DMS53 treated with DMSO at 0.1 percent for 48 hours (cell line): Measurements from ENCODE around the gene ATG10.

ENCODE experiments used
- DNase-seq: peaks from one replicate; lab custom pipeline; 2025; ENCODE audit not compliant: unreplicated experiment; lab: John Stamatoyannopoulos, UW

ATG10 gene

DNA sequence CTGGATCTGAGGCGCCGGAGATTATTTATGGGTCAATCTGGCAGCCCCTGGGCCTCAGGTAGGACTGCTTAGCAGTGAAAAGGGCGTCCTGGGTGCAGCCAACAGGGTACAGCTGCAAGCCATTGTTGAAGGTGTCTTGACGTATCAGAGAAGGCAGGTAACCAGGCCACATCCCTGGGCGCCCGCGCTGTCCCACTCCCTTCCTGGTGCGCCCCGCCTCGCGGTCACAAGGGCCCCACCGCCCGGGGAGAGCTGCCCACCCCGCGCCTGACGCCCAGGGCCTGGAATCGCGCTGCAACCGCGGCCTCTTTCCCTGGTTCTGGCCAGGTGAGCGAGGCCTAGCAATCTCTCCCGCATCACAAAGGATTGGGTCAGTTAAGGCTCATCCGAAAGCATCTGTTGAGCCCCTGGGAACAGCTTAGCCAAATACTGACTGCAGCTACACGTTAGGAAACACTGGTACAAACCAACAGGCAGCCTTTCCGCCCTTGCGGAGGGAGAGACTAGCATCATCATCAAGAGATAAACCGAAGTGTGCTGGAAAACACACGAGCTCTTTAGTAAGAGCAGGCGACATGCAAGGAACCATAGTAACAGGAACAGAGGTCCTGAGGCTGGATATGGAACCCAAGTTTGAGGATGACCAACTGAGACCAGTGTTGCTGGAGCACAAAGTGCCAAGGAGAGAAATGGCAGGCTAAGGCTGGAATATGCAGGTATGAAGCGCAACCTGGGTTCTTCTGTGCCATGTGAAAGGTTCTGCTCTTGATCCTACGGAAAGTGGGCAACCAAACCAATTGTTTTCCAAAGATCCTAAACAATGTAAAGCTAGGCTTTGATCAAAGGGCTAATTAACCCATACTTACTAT lies 302.8 kb downstream of the ATG10 start:
- DNase-seq: no peak

DNA sequence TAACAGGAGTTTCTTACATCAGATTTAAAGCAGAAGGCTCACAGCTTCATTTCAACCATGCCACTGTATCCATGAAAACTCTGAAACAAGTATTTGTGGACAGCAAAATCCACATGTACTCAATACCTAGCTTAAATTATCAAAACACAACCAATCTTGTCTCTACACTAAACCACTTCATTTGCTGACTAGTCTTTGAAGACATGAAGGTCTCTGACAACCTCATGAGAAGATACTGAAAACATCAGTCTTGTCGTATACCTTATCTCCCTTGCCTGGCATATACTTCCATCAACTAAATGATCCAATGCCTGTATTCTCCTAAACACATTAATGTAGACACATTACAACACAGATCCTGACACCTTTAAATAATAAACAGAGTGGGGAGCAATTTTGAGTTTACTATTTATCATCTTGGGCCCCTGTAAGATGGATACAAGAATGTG lies 303.4 kb downstream of the ATG10 start:
- DNase-seq: no peak

DNA sequence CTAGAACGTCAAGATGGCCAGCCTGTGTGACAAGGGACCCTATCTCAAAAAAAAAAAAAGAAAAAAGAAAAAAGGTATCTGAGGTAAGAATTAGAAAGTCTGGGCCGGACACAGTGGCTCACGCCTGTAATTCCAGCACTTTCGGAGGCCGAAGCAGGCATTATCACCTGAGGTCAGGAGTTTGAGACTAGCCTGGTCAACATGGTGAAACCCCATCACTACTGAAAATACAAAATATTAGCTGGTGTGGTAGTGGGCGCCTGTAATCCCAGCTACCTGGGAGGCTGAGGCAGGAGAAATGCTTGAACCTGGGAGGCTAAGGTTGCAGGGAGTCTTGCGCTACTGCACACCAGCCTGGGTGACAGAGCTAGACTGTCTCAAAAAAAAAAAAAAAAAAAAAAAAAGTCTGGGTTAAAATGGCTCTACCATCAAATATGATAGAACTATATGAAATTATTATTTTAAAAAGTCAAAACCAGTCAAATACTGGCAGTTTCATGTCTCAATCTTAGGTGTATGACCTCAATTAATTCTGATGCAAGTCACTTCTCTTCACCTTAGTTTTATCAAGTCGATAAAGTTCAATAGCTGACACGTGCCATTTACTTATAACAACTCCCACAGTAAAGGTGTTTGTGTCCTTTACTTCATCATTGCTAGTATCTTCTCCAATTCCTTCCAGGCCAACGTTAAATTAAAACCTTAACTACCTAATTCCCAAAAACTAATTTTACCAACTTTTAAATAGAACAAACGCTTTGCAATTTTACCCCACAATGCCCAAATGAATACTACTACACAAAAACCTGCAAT lies 305.2 kb downstream of the ATG10 start:
- no peak for DNase-seq

DNA sequence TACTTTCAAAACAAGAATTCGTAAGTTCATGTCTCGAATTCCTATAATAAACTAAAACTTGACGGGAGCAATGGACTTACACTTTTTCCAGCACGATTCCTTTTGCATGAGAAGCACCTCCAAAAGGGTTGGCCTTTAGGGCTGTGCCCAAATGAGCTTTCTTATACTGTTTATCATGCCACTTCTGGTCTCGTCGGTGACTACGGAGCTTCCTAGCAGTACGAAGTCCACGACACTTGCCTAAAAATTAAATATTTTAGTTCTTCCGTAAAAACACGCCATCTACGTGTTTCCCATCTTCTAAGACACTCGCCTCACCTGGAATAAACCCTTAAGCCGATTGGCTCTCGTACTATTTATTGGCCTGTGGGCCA lies 305.8 kb downstream of the ATG10 start:
- DNase-seq: no peak

DNA sequence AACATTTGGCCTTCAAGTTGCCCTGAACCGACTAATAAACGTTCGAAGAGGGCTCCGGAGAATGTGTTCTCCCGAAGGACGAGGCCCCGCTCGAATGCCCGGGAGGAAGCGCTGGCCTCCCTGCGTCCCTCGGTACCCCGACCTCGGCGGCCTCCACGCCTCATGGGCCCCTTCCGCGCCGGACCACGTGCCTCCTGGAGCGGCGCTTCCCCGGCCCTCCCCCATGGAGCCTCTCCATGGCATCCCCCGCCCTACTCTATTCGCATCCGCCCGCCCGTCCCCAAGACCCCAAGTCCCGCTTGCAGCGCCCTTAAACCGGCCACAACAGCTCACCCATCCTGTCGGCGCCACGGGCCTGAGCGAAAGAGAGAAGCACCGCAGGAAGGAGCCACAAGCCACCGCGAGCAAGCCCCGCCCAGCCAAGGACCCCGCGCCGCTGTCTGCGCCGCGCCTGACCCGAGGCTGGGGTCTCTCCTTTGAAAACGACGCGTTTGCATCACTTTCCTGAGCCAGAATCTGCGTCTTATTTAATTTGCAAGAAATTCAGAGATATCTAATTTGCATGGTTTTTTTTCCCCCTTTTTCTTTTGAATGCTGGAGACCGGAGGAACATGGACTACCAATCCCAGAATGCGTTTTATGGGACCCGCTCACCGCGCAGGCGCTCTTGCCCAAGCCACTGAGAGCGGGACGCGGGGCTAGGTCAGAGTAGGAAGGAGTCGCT lies 306.3 kb downstream of the ATG10 start, which contains the start of gene RPS23:
TSS of gene RPS23 (minus strand) at position 368 of the 724 bp plus-strand sequence. CDS start at position 337, 31 bp downstream.
- DNase-seq: peak; percentile 90

DNA sequence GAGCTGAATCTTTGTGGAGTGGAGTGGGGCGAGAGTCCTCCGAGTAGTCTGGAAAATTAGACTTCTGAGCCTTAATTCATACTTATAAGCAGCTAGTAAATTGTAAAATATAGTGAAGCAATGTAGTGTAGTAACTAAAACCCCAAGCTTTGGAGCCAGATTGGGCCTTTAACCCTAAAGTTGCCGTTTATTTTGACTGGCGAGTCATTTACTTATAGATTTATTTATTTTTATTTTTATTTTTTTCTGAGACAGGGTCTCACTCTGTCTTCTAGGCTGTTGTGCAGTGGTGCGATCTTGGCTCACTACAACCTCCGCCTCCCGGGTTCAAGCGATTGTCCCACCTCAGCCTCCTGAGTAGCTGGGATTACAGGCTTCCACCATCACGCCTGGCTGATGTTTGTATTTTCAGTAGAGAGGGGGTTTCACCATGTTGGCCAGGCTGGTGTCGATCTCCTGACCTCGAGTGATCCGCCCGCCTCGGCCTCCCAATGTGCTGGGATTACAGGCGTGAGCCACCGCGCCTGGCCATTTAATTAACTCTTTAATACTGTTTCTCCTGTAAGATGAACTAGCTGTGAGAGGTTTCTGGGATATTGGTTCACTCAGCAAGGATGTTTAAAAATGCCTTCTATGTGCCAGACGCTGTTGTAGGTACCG lies 307.0 kb downstream of the ATG10 start:
- no peak for DNase-seq

DNA sequence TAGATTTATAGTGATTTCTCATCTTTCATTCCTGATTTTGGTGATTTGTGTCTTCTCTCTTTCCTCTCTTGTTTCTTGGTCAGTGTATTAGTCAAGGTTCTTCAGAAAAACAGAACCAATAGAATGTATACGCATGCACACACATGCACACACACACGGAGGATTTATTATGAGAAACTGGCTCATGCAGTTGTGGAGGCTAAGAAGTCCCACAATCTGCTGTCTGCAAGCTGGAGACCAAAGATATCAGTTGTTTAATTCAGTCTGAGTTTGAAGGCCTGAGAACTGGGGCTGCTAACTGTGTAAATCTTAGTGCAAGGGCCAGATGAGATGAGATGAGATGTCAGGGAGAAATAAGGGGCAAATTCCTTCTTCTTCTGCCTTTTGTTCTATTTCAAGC lies 312.1 kb downstream of the ATG10 start:
- no peak for DNase-seq

DNA sequence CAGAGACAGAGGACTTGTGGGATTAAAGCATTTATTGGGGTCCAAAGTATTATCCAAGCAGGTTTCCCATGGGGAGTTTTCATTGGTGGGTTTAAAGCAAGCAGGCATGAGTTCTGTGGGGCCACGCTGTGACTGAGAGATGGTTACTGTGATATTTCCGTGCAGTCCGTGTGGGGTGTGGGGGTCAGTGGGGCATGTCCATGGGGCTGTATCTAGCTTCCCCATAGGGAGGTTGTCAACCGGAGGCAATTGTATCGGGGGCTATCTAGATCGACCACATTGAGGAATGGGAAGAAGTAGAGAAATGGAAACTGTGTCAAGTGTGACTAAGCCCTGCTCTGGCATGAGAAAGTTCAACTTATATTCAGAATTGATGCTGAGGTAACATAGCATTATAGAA lies 313.4 kb downstream of the ATG10 start:
- DNase-seq: no peak

DNA sequence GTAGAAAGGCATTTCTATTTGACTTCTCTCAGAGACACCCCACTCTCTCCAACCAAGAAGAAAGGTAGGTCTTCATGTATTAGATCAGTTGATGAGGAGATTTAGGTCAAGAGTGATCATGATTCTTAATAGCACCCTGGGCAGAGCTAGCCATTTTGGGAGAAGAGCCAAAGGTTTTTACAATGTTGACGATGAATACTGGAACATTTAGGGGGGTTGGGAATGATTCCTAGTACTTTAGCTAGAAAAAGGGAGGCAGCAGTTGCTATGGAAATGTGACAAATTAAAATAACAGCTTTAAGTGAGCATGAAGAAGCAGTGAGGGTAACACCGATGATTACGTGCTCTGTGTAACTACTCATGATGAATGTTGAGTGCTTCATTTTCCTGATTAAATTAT lies 315.8 kb downstream of the ATG10 start:
- no peak for DNase-seq

DNA sequence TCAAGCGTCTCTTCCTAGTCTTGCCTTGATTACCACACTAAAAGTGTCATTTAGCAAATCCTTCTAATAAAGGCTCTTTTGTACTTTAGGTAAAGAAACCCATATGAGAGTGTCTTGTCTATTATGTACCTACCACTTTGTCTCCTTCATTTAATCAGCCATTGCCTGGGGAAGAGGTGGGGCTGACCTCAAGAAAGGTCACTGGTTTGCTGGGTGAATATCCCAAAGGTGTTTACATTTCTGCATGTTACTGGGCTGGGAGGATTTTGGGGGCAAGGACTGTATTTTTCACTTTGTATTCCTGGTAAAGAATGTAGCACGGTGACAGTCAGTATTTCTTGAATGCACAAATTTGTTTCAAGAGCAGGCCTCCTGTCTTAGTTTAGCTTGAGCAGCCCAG lies 318.2 kb downstream of the ATG10 start:
- no peak for DNase-seq

DNA sequence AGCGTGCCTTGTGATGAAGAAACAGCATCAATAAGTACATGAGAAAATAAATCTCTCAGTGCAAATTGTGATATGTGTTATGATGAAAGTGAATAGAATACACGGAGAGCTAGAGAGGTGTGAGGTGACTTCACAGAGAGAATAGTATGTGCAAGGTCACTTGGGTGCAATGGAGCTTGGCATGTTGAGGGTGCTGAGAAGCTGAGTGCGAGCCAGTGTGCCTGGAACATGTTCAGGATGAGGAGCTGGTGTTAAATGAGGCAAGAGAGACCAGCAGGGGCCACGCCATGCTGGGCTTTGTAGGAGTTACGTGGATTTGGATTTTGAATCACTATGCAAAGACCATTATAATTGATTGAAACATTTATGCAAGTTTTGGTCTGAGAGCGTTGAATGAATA lies 319.1 kb downstream of the ATG10 start:
- DNase-seq: no peak

DNA sequence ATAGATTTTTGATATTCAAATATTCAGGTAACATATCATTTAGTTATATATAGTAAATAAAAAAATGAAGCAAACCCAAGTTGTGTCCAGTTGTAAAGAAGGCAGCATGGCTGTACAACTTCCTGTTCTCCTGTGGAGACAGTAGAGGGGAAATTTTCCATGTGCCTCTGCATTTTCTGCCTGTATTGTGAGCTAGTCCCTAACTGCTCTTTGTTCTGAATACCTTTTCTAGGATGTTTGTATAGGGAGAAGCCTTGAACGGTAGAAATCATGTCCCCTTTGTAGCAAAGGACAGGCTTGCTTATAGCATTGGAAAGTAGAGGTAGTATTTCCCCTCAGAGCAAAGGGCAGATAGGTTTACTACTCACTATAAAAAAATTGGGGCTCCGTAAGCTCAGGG lies 319.6 kb downstream of the ATG10 start:
- no peak for DNase-seq

DNA sequence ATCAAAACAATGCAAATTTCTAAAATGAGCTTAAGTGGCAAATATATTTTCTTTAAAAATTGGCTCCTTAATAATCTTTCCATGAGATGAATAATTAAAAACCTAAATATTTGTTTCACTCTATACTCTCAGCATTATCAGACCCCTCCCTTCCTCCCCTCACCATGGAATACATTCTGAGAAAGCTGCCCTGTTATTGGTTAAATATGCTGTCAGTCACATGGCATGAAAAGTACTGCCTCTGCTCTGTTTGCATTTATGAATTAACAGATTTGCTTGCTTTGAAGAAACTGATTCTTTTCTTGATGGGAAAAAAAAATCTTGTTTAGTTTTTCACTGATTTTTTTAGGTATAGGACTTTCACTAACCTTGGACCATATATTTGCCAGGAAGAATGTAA lies 323.3 kb downstream of the ATG10 start:
- no peak for DNase-seq

DNA sequence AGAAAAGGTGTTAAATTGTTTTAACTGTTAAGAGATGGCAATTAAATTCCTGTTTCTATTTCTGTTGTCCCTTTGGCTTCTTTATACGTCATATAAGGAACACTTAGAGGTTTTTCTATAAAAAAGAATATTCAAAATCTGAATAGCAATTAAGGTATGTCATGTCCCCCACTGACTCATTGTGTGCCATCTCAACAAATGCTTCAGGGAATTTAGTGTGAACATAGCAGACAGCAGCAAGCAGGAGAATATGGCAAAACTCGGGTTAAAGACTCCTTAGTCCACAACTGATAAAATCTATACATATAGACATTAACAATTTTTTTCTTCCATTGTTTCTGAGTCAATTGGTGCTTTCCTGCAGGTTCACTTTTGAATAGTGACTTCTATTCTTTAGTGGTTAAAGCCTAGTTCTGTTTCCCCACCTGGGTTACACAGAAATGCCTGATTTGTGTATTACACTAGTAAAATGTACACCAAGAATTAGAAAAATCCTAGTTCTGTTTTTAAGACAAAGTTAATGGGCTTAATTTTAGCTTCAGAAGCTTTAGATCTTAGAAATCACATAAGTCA lies 324.2 kb downstream of the ATG10 start:
- no peak for DNase-seq

DNA sequence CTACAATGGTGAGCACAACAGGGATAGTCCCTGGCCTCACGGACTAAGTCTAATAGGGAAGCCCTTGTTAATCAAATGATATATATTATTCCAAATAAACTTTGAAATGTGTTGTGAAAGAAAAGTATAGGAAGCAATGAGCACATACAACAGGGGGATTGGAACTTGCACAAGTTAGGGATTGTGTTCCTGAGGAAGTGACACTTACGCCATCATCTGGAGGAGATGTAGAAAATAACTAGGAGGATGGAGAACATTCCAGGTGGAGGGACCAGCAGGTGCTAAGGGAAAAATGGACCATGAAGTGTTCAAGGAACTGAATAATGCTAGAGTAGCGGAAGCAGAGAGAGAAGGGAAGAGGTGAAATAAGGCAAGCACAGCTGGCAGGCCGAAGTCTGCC lies 325.1 kb downstream of the ATG10 start:
- no peak for DNase-seq

DNA sequence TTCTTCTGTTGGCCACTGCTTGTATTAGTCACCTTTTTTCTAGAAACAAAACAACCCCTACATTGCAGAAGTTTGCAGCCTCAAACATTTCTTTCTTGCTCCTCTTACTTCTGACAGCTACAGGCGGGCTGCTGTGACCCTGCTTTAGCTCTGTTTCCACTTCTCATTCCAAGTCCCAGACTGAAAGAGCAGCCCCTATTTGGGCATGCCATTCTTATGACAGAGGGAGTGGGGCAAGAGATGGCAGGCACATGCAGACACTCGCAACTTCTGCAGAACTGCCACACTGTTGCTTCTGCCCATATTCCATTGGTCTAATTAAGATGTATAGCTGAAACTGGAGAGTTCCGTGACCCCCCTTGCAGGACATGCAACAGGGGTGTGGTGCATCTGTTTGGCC lies 325.9 kb downstream of the ATG10 start:
- no peak for DNase-seq

DNA sequence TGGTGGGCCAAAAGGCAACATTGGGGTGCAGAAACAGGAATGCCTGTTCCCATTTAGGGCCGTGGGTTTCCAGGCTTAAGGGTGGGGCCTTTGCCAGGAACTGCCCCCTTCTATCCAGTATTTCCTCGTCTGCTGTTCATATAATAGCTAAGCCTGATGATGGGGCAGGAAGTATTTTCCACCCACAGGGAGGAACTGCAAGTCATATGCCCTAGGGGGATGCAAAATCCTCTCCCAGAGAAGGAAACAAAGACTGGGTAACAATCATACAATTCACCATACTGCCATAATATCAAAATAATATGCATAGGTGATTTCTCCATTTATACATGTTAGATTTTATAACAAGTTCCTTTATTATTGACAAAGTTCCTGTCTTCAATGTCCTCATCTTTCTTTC lies 326.8 kb downstream of the ATG10 start:
- DNase-seq: no peak

DNA sequence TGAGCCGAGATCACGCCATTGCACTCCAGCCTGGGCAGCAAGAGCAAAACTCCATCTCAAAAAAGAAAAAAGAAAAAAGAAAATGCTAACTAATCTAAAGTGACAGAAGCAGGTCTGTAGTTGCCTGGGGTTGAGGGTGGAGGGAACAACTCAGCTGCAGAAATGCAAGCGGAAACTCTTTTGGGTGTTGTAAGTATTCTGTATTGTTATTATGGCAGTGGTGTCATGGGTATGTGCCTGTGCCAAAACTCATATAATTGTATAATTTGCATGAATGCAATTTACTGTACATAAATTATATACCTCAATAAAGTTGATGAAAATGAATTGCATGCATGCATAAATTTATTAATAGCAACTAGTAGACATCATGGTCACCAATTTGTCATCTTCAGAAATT lies 329.4 kb downstream of the ATG10 start:
- no peak for DNase-seq
